Dermis microvascular lymphatic vessel endothelial cell (primary cell): ENCODE results near the gene KRTAP20-1. TPM values are rescaled to one million over a fixed set of nuclear protein-coding genes. Genes with fewer than 3 reads are reported as not detected.

Source experiments
- DNase-seq, 2 donors: peaks; one replicate each; pipeline versions ENCODE4 v3.0.0 to v3.0.0-alpha.2; 2010; ENCODE audit warnings: low read depth in 2 of 2
- total RNA-seq: library from RNA; depleted of rRNA; stranded (reverse); fragments of >200 nt; gene quantifications from 2 replicates; pipeline ENCODE4 v1.2.1, GENCODE V29; 2014

KRTAP20-1 gene, protein sequence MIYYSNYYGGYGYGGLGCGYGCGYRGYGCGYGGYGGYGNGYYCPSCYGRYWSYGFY
- not detected in 2 replicates for total RNA-seq

DNA sequence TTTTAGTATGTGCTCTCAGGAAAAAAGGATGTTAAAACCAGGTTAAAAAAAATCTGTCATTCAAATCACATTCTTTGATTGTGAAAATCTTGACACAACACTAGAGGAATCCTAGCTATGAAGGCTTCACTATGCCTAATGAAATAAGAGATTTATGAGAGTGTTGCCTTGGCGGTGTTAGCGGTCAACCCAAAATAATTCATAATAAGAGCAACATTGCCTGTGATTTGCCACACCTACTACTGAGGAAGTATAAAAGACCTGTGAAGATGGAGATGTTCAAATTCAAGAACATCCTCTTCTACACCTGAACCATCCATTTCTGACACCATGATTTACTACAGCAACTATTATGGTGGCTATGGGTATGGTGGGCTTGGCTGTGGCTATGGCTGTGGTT, at the start of gene KRTAP20-1:
Gene KRTAP20-1, plus strand, starts transcription at position 301 of the 400 bp plus-strand sequence. Its CDS starts 30 bp downstream, at position 331.
- no peak for DNase-seq

DNA sequence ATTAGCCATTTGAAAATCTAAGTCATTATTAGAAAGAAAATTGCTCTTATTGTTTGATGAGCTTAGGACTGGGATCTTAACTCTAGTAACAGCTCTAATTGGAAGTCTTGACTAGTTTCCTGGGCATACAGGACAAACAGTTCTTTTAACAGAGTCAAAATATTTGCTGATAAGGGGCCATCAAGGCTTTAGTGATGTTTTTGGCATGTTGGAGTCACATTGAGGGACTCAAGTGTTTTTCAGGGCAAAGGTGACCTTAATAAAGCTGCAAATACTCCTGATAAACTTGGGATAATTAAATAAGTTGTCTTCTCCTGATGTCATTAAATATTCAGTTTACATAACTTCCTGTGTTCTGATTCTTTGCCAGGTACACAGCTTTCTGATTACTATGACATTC, 48.6 kb upstream of the KRTAP20-1 start:
- no peak for DNase-seq

DNA sequence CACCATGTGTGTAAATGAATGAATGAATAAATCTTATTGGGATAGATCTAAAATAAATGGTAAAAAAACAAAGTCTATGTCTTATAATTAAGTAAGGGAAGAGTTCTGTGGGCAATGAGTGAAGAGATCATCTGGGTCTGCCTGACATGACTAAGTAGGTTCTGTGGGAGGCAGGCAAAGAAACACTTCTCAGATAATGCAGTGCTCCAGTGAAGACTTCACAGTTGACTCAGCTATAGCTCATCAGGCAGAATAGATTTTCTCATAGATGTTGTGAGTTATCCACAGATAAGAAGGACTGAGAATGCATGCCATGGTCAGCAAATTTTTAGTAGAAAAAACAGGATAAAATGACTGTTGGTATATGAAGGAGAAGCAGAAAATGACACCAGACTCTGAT, 38.5 kb upstream of the KRTAP20-1 start:
- DNase-seq: no peak

DNA sequence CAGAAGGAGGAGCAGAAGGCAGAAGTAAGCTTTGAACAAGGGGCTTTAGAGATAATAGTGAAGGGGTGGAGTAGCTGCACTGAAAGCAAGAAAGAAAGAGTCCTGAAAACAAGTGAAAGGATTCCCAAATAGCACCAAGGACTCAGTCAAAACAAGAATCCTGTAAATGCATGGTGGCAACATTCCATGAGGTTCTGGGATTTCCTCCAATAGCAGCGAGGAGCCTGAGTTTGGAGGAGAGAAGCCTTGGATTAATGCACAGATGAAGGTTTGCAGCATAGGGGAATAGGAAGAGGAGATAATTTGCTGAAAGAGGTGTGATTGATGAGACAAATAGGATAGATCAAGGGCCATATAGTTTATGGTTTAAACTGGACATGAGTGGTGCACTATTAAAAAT, 36.9 kb upstream of the KRTAP20-1 start:
- DNase-seq: no peak

DNA sequence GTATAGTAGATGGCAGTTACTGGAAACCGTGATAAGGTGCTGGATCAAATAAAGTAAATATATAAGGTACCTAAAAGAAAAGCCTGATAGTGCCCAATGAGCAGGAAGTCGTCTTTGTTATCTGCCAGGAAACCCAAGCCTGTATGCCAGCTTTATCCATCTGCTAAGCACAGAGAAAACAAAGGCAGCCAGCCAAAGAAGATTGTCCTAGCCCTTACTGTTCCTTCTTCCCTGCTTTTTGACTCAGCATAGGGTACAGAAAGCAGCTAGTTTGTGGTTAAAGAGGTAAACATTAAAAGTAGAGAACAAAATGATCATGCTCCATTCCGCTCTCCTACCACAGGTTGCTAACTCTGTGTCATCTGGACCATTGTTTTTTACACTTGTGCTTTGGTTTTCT, 36.1 kb upstream of the KRTAP20-1 start:
- DNase-seq: no peak

DNA sequence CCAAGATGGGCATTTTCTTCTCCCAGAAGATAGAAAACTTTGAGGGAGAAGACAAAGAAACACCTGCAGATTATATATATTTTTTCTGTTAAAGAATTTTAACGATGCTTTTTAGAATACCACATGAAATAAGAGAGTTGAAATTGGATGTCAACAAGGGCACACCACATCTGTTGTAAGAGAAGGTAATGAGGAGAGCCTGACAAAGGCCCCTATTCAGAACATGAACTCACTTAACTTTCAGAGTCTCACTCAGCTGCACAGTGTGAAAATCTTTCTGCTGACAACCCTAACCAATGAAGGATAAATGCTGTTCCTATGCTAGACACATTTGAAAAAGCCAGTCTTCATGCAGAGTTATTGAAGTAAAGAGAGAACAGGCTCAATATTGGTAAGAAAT, 33.4 kb upstream of the KRTAP20-1 start:
- DNase-seq: no peak

DNA sequence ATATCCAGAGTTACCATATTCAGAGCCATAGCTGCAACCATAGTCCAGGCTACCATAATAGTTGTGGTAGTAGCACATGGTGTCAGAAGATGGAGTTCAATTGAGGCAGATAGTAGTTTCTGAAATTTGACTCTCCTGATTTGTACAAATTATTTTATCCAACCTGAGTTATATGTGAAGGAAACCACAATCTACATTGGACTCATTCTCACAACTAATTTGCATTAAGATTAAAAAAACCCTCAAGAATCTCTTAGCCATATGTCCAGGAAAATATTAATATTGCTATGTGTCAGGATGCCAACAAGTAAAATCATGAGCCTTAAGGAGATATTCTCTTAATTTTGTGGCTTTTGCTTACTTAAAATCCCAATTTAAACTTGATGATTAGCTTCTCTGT, 25.9 kb upstream of the KRTAP20-1 start, which contains the start of gene KRTAP22-2:
Gene KRTAP22-2, minus strand, starts transcription at position 101 of the 400 bp plus-strand sequence.
- no peak for DNase-seq

DNA sequence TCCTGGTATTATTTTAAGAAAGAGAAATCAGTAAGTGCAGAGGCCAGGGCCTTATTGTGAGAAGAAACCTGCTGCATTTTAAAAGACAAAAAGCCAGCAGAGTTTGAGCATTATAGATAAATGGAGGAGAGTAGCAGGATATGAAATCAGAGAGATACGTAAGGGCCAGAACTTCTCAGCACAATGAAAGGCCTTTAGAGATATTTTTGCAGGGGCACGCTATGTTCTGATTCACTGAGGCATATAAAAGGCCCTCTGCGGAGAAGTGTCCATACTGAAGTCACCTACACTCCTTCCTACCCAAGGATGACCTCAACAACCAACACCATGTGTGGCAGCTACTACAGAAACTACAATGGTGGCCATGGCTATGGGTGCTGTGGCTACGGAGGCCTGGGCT, 24.1 kb upstream of the KRTAP20-1 start, which contains the start of gene KRTAP6-3:
Gene KRTAP6-3, plus strand, starts transcription at position 301 of the 400 bp plus-strand sequence. Its CDS starts 6 bp downstream, at position 307.
- DNase-seq: no peak

DNA sequence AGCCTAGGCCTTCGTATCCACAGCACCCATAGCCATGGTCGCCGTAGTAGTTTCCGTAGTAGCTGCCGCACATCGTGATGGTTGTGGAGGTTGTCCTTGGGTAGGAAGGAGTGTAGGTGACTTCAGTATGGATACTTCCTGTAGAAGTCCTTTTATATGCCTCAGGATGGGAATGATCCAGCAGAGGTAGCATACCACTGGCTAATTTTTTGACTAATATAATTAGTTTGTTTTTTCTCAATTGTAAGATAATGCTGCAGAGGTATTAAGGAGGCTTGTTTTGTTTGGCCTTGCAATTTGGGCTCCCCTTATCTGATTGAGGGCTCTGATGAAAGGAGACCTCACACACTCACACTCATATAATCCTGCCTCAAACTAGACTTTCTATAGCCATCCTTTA, 17.4 kb upstream of the KRTAP20-1 start, which contains the start of gene KRTAP6-2:
Gene KRTAP6-2, minus strand, starts transcription at position 101 of the 400 bp plus-strand sequence. Its CDS starts 28 bp downstream, at position 73.
- DNase-seq: no peak

DNA sequence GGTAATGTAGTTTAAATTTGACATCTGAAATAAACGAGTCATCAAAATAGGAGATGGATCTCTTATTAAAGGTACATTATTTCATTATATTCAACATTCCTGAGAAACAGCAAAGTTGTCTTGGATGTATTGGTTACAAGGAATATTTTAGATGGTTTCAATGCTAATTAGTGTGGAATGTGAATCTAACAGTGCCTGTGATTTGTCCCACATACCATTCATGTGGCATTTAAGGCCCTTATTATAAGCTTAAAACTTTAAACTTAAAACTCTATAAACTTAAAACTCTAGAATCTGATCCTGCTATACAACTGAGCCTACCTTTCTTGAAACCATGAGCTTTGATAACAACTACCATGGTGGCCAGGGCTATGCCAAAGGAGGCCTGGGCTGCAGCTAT, 15.4 kb upstream of the KRTAP20-1 start, which contains the start of gene KRTAP22-1:
Gene KRTAP22-1, plus strand, starts transcription at position 301 of the 400 bp plus-strand sequence.
- DNase-seq: no peak

DNA sequence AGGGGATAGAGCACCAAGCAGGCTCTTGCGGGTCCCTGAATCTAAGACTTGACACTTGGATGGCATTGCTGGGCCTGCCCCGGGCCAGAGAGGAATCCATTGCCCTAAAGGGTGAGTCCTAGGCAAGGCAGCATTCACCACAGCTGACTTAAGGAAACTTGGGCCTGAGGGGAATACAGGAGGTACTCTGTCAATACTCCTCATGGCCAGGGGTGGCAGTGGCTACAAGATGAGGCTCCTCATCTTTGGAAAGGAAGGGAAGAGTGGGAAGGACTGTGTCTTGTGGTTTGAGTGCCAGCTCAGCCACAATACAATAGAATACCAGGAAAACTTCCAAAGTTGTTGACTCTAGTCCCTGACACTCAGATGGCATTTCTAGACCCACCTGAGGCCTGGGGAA, 10.3 kb upstream of the KRTAP20-1 start:
- DNase-seq: no peak

DNA sequence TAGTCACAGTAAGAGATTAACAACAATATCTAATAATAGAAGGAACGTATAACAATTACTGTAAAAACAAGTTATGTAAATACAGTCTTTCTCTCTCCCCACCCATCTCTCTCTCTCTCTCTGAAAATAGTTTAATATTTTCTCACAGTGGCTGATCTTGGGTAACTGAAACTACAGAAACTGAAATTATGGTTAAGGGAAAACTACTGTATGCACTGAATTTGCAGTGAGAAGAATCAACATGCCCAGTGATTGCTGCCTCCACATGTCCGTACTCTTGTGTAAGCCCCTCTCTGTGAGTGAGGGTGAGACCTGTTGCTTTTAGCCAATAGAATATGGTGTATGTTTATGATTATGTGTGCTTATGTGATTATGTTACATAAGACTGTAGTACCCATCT, 4.1 kb upstream of the KRTAP20-1 start:
- no peak for DNase-seq

DNA sequence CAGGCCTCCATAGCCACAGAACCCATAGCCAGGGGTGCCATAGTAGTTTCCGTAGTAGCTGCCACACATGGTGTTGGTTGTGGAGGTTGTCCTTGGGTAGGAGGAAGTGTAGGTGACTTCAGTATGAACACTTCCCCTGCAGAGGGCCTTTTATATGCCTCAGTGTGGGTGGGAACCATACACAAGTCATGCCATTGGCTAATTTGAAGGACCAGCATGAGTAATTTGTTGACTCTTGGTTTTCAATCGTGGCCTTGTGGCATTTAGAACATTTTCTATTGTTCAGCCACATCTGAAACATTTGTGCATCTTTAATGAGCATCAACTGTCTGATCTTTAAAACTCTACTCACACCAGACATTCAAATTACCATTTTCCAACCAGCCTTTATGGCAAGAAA, 2.4 kb upstream of the KRTAP20-1 start, which contains the start of gene KRTAP6-1:
Gene KRTAP6-1, minus strand, starts transcription at position 95 of the 400 bp plus-strand sequence. Its CDS starts 26 bp downstream, at position 69.
- DNase-seq: no peak

DNA sequence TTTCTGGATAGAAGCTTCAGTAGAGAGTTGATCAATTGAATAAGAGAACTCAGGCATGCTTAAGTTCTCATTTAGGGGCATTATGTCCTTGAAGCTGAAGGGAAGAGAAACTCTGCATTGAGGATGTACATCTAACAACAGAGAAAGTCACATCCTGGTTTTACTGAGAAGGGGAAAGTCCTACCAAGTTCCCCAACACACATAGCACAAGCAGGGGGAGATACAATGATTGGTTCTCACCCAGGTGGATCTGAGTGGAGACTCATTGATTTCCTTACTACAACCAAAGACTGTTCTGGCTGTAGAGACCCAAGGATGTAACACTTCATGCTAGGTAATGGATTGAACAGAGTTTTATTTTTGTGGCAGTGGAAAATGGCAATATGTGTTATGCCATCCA, 1.0 kb upstream of the KRTAP20-1 start:
- no peak for DNase-seq

DNA sequence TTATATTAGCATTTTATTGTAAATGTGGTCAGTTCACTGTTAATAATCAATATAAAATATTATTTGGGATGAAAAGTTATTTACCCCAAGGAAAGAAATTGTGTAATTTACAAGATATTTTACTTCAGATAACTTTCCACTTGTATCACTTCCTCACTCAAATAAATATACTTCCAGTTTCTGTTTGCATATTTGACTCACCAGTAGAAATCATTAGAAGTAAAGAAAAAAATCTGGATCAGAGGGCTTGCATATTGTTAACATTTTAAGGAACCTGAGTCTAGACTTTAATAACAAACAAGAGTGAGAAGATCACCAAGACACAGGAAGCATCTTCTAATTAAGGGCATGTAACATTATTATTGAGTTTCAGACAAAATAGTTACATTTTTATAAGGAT, 3.9 kb downstream of the KRTAP20-1 start:
- no peak for DNase-seq

DNA sequence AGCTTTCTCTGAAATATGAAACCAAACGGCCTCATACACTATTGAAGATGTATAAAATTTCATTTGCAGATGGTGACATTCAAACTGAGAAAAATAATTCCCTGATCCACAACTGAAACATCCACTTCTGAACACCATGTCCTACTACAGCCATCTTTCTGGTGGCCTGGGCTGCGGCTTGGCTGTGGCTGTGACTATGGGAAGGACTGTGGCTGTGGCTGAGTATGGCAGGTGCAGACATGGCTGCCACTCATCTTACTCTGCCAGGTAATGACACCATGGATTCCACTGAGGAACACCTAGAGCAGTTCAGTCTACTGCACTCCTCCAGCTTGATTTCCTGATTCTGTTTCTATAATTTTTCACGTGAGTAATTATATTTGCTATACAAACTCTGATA, 4.3 kb downstream of the KRTAP20-1 start, which contains the start of gene KRTAP20-4:
Gene KRTAP20-4, plus strand, starts transcription at position 106 of the 400 bp plus-strand sequence.
- DNase-seq: no peak

DNA sequence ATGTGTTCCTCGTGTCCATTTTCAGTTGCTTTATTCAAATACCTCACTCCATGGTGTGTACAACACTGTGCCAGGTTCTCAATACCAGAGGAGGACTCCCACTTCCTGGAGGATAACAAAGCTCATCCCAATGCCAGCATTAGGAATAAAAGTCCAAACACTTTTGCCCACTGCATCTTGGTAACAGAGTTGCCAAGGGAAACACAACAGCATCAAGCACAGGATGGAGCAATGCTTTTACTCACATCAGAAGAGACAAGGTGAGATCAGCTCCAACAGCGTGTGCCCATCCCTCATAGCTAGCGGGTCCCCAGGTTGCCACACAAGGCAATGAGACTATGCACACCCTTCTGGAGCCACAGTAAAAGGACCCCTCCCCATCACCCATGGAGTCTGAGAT, 7.1 kb downstream of the KRTAP20-1 start:
- DNase-seq: no peak

DNA sequence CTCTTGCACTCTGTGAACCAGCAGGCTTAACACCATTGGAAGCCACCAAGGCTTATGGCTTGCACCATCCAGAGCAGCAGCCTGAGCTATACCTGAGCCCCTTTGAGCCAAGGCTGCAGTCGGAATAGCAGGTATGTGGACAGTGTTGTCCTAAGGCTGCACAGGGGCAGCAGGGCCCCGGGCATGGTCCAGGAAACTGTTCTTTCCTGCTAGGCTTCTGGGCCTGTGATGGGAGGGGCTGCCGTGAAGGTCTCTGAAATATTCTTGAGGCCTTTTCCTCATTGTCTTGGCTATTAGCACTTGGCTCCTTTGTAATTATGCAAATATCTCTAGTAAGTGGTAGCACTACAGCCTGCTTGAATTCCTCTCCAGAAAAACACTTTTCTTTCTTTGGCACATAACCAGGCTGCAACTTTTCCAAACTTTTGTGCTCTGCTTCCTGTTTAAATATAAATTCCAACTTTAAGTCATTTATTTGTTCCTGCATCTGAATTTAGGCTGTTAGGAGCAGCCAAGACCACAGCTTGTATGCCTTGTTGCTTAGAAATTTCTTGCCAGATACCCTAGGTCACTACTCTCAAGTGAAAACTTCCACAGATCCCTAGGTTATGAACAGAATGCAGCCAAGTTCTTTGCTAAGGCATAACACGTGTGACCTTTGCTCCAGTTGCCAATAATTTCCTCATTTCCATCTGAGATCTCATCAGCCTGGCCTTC, 9.4 kb downstream of the KRTAP20-1 start:
- no peak for DNase-seq

DNA sequence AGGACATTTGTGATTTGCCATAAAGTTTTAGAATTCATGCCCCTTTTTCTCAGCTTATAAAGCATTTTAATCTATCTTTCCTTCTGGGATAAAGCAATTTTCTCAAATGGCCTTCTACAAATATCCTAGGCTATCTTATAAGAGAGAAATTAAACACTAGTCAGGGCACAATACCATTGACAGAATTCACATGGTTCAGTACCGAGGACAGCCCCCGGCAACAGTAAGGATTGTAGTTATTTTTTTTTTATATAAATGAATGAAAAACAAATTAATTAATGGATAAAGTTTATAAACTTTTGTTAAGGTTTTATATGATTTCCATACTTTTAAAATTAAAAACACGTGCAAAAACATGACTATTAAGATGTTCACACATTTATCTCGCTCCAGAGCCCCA, 11.9 kb downstream of the KRTAP20-1 start:
- DNase-seq: no peak

DNA sequence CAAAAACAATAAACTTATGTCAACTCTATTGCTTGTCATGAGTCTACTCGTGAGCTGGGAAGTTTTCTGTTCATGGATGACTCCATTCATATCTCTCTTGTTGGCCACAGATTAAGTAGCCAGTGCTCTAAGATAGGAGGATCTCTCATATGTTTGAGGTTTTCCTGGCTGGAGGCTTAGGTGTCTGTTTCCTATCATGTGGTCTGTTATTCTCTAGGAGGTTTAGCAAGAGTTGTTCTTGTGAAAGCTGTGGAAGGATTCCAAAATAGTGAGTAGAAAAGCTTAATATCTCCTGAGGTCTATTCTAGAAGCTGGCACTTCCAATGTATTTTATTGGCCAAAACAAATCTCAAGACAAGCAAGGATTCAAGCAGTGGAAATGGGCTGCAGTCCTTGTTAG, 13.0 kb downstream of the KRTAP20-1 start:
- no peak for DNase-seq

DNA sequence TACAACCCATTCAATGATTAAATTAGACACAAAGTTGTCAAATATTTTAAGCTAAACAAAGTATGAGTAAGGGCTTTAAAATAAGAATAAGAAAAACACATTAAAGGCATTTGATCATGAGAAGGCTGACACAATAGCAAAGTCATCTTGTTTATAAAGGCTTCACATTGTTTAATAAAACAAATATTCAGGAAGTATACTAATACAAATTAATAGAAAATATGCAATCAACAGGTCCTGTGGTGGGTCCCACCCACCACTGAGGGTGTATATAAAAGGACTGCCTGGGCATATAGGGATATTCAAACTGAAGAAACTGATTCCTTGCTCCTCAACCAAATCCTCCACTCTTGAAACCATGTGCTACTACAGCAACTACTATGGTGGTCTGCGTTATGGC, 18.7 kb downstream of the KRTAP20-1 start, which contains the start of gene KRTAP20-2:
Gene KRTAP20-2, plus strand, starts transcription at position 301 of the 400 bp plus-strand sequence. Its CDS starts 58 bp downstream, at position 359.
- no peak for DNase-seq

DNA sequence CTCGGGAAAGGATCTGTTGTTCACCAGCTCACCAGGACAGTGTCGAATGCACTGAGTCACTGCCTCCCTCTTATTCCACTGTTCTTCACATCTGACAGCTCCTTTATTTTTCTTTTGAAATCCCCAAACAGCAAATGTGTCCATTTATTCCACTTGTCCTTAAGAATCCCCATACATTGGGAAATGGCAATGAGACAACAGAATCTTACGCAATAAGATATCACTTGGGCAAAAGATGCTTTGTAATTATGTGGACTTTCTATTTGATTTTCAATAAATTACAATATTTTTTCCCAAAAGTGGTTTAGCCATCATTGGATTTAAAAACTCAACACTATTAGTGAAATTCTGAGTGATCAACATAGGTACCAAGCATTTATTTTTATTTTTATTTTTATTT, 22.5 kb downstream of the KRTAP20-1 start:
- DNase-seq: no peak

DNA sequence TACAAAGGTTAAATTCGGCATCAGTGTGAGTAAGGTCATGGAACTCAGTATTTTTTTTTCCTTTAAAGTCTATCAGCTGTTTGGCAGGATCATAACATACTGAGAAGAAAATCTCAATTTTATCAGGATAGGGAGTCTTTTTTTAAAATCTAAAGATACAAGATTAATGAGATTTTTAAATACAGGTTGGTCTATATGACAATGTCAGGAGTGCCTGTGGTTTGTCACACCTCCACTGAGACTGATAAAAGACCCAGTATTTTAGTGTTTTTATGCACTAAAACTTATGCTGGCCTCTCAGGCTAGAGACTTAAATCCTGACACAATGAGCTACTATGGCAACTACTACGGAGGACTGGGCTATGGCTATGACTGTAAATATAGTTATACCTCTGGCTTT, 26.3 kb downstream of the KRTAP20-1 start, which contains the start of gene KRTAP20-3:
Gene KRTAP20-3, plus strand, starts transcription at position 301 of the 400 bp plus-strand sequence.
- no peak for DNase-seq
